Loucy (cell line): ENCODE data around the gene ADIPOR2.

Source experiments
- H2AFZ ChIP-seq: fragments of 200-600 bp; sonication (generic); 2 replicates; pipeline ENCODE4 v1.6.0; 2016; ENCODE audit warnings: antibody characterized with exemption, mild to moderate bottlenecking, low read length, moderate library complexity
- H3F3A ChIP-seq: fragments of 200-600 bp; 2 replicates; pipeline ENCODE4 v1.6.0; 2016; ENCODE audit warnings: antibody characterized with exemption, low read depth, mild to moderate bottlenecking
- H3K27me3 ChIP-seq: fragments of 200-600 bp; sonication (generic); 2 replicates; pipeline ENCODE4 v1.6.1; 2014; ENCODE audit warnings: low read length, mild to moderate bottlenecking; ENCODE audit not compliant: insufficient read depth, poor library complexity, severe bottlenecking
- H3K36me3 ChIP-seq: fragments of 200-600 bp; sonication (generic); 2 replicates; pipeline ENCODE4 v1.6.1; 2016; ENCODE audit warnings: low read length; ENCODE audit not compliant: insufficient read depth
- H3K4me1 ChIP-seq: fragments of 200-600 bp; sonication (generic); 2 replicates; pipeline ENCODE4 v1.5.1; 2014; ENCODE audit warnings: low read length, mild to moderate bottlenecking; ENCODE audit not compliant: insufficient read depth, poor library complexity, severe bottlenecking
- H3K4me2 ChIP-seq: fragments of 200-600 bp; sonication (generic); 2 replicates; pipeline ENCODE4 v1.6.0; 2014; ENCODE audit warnings: antibody characterized with exemption, low read length, low read depth, mild to moderate bottlenecking; ENCODE audit not compliant: poor library complexity, severe bottlenecking
- H3K4me3 ChIP-seq: fragments of 200-600 bp; sonication (generic); 2 replicates; pipeline ENCODE4 v1.5.1; 2014; ENCODE audit warnings: low read length, mild to moderate bottlenecking, mixed read lengths; ENCODE audit not compliant: poor library complexity, severe bottlenecking
- H3K79me2 ChIP-seq: fragments of 200-600 bp; sonication (generic); 2 replicates; pipeline ENCODE4 v1.6.1; 2014; ENCODE audit warnings: low read length; ENCODE audit not compliant: insufficient read depth
- H3K9ac ChIP-seq: fragments of 200-600 bp; sonication (generic); 2 replicates; pipeline ENCODE4 v1.6.0; 2014; ENCODE audit warnings: mild to moderate bottlenecking, low read depth, low read length, moderate library complexity; ENCODE audit not compliant: poor library complexity, severe bottlenecking
- H3K9me2 ChIP-seq: fragments of 200-600 bp; sonication (generic); replicated peaks from 2 replicates; pipeline ENCODE4 v1.6.1; 2016; ENCODE audit warnings: low read depth, low read length, mixed read lengths
- H3K9me3 ChIP-seq: fragments of 200-600 bp; sonication (generic); 2 replicates; pipeline ENCODE4 v1.6.1; 2014; ENCODE audit warnings: mild to moderate bottlenecking, antibody characterized with exemption, low read length, low read depth; ENCODE audit not compliant: insufficient read depth
- H4K20me1 ChIP-seq: fragments of 200-600 bp; sonication (generic); 2 replicates; pipeline ENCODE4 v1.6.0; 2014; ENCODE audit warnings: antibody characterized with exemption, low read length, mild to moderate bottlenecking; ENCODE audit not compliant: insufficient read depth, poor library complexity, severe bottlenecking
- CTCF ChIP-seq: fragments of 200-600 bp; sonication (generic); conservative IDR thresholded peaks from 2 replicates; pipeline ENCODE4 v1.5.1; 2014; ENCODE audit warnings: mild to moderate bottlenecking, antibody characterized with exemption, low read length
- EZH2phosphoT487 ChIP-seq: fragments of 200-600 bp; IDR thresholded peaks from 2 replicates; pipeline ENCODE4 v1.6.1; 2018; ENCODE audit warnings: antibody characterized with exemption, mild to moderate bottlenecking, moderate library complexity, borderline replicate concordance

Gene ADIPOR2

DNA sequence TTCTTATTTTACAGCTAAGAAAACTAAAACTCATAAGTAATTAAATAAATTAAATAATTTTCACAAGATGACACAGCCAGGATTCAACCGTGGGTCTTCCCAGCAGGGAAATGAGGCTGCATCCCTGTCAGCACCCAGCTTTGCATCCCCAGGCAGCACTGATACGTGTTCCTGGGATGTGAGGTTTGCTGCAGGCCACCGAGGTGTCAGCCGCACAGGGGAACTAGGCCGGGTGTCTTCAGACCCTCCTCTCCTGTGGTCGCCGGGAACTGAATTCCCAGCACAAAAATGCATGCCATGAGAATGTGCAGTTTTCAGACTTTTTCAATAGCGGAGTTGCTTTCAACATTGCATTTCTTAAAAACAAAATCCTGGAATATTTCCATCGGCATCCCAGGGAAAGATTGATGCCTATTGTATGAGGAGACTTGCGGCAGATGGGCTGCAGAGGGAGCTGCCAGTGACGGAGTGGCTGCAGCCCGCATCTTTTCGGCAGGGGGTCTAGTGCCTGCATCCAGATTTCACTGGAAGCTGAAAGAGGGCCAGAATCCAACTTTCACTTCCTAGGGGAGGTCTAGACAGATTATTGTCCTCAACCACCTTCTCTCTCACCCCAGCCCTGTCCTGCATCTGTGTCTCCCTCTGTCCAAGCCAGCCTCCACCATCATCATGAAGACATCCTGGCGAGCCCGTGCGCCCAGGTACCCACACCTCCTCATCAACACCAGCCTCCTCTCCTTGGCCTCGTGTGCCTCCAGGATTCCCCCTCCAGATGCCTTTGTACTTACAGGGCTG is 142.1 kb downstream of the ADIPOR2 start:
- Histone ChIP-seq H3K4me3 (no peak overlapping the region), H3K4me2 (no peak overlapping the region), H2AFZ (no peak overlapping the region), H3K9ac (no peak overlapping the region), H3K79me2 (no peaks in the 10 kb centered on the region), H3K36me3 (no peaks in the 10 kb centered on the region), H3K27me3 (no peaks in the 10 kb centered on the region), H3K9me3 (no peaks in the 10 kb centered on the region), H3F3A (no peaks in the 10 kb centered on the region), H3K9me2 (no peaks in the 10 kb centered on the region), H3K4me1 (peaks cover 13% of the 10 kb centered on the region), H4K20me1 (no peaks in the 10 kb centered on the region)
- TF ChIP-seq EZH2phosphoT487 (no peak), CTCF (no peak)

GRCh38 chr12:1833596-1834028 is 142.7 kb downstream of the ADIPOR2 start:
- no peaks in the 10 kb centered on the region for H3K9me2 ChIP-seq
- H2AFZ ChIP-seq: no peak overlapping the region
- H3K27me3 ChIP-seq: no peaks in the 10 kb centered on the region
- H4K20me1 ChIP-seq: no peaks in the 10 kb centered on the region
- no peaks in the 10 kb centered on the region for H3K79me2 ChIP-seq
- no peaks in the 10 kb centered on the region for H3K36me3 ChIP-seq
- H3K9me3 ChIP-seq: no peaks in the 10 kb centered on the region
- no peak overlapping the region for H3K4me3 ChIP-seq
- no peaks in the 10 kb centered on the region for H3F3A ChIP-seq
- H3K9ac ChIP-seq: no peak overlapping the region
- no peak overlapping the region for H3K4me2 ChIP-seq
- peaks cover 20% of the 10 kb centered on the region for H3K4me1 ChIP-seq
- TF ChIP-seq EZH2phosphoT487 (no peak), CTCF (no peak)

DNA sequence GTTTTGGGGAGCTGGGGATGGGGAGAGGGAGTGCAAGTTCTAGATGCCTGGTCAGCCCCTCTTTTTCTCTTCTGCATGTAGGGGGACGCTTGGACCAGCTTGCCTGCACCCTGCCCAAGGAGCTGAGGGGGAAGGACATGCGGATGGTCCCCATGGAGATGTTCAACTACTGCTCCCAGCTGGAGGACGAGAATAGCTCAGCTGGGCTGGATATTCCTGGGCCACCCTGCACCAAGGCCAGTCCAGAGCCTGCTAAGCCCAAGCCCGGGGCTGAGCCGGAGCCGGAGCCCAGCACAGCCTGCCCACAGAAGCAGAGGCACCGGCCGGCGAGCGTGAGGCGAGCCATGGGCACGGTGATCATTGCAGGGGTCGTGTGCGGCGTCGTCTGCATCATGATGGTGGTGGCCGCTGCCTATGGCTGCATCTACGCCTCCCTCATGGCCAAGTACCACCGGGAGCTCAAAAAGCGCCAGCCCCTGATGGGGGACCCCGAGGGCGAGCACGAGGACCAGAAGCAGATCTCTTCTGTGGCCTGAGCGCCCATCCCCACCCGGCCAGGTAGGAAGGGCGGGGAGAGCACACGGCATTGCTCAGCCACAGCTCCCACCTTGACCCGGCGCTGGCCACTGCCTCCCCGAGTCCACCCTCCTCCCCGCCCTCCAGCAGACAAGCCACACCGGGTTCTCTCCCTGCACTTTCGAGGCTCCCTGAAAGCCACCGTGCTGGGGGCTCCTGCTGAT is 143.5 kb downstream of the ADIPOR2 start:
- Histone ChIP-seq H2AFZ (no peak overlapping the region), H4K20me1 (no peaks in the 10 kb centered on the region)

More for the DNA sequence above, 143.5 kb downstream of the ADIPOR2 start:
- Histone ChIP-seq H3K4me1 (peaks cover 26% of the 10 kb centered on the region), H3K4me3 (no peak overlapping the region), H3K9me2 (no peaks in the 10 kb centered on the region), H3K79me2 (no peaks in the 10 kb centered on the region), H3K36me3 (no peaks in the 10 kb centered on the region), H3K9me3 (no peaks in the 10 kb centered on the region), H3K9ac (no peak overlapping the region), H3F3A (no peaks in the 10 kb centered on the region), H3K4me2 (no peak overlapping the region), H3K27me3 (no peaks in the 10 kb centered on the region)
- TF ChIP-seq CTCF: no peak
- no peak for TF ChIP-seq EZH2phosphoT487
